ENCODE results near the gene SH3RF2.
"Not testable (repeated sequence)": the region's sequence is repeated elsewhere in the genome, so short reads cannot be mapped to it uniquely, and the experiment has no call there.

The SH3RF2 gene

DNA sequence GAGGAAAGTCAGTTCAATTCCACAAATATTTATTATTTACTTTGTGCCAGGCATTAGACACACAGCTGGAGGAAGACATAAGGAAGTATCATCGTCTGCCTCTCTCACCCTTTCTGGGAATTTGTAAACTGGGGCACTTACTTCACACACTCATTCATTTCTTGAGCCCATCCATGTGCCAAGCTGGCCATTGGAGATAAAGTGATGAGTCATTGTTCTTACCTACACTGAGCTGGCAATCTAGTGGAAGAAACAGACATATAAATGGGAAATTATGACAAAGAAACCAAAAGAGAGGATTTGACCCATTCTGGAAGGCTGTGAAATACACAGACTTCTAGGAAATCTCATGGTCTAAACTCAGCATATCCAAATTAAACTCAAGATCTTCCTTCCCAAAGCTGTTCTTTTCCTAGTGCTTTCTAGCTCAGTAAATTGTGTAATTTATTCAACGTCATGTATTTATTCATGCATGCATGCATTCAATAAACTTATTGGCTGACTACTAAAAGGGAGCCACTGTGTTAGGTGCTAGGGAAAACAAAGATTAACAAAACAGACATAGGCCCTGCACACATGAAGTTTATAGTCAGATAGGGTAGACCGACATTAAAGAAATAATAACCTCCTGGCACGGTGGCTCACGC is 65.3 kb downstream of the SH3RF2 start:
- no peak for DNase-seq (ENCODE audit: extremely low read depth in 1 of 2, low read depth in 1 of 2)

DNA sequence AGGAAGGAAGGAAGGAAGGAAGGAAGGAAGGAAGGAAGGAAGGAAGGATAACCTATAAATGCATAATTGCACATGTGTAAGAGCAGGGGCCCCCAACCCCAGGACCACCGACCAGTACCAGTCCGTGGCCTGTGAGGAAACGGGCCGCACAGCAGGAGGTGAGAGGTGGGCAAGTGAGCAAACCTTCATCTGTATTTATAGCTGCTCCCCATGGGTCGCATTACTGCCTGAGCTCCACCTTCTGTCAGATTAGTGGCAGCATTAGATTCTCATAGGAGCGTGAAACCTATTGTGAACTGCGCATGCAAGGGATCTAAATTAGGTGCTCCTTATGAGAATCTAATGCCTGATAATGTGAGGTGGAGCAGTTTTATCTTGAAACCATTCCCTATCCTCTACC is 66.1 kb downstream of the SH3RF2 start:
- no peak for DNase-seq (ENCODE audit: extremely low read depth in 1 of 2, low read depth in 1 of 2)

DNA sequence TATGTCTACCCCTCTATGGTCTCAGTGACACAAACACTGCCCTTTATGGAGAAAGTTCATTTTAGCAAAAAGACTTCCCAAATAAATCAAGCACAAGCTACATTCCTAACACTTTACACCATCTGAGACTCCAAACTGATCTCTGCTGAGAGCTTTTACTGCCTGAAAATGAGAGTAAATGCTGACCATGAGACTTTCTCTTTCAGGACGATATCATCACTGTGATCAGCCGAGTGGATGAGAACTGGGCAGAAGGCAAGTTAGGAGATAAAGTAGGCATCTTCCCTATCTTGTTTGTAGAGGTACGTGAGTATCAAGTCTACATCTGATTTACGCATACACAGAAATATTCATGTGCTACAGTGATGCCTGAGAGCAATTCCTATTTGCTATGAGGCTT is 67.5 kb downstream of the SH3RF2 start:
- no peak for DNase-seq (ENCODE audit: extremely low read depth in 1 of 2, low read depth in 1 of 2)

DNA sequence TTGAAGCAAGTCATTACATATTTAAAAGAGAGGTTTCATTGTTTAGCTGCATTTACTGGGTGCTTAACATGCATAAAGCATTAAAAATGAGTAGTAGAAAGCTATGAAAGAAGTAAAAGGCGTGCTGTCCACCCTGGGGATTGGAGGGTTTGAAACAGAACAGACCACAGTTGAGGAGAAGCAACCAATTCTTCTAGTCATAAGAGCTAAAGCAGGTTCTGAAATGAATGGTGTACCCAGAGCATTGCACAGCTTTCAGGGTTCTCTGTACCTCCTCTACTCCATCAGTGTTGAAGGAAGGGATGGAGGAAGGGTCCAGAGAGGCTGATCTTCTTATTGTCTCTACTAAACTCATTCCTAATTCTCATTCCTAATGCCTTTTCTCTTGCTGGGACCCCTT is 68.9 kb downstream of the SH3RF2 start:
- DNase-seq (ENCODE audit: extremely low read depth in 1 of 2, low read depth in 1 of 2) = no peak

DNA sequence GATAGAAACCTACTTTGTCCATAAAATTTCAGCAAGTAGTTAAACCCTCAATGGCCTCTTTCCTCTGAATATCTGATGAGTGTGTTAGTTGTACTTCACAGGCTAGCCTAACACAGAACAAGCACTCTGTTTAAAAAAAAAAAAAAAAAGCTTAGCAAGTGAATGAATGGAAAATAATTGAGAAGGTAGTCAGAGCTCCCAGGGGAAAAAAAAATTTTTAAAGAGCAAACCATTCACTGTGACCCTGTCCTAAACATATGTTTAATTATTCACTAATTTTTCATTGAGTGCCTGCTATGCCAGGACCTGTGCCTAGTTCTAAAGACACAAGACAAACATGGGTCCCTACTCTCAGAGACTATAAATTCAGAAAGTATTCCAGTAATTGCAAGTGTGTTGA is 69.3 kb downstream of the SH3RF2 start:
- DNase-seq (ENCODE audit: extremely low read depth in 1 of 2, low read depth in 1 of 2) = no peak

DNA sequence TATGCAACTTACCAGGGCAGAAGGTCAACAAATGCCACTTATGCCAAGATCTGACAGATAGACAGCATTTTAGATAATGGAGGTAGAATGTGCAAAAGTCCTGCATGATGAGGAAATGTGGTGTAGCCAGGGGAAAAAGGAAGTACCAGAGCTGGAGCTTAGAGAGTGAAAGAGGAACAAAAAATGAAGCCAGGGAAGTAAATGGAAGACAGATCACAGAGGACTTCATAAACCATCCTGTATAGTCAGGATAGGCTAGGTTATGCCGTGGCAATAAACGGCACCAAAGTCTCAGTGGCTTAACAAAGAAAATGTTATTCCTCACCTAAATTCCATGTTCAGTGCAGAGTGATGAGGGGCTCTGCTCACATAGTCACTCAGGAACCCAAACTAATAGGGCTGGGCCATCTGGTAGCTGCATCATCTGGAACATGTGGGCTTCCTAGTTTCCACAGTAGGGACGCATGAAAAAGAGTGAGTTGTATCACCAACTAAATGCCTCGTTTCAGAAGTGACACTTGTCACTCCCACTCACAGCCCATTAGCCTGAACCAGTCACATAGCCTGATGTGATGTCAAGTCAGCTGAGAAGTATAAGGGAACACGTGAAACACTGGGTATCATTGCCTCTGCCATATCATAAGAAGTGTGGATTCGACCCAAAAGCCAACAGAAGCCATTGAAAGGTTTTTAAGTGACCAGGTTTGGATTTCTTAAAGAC is 70.3 kb downstream of the SH3RF2 start:
- DNase-seq (ENCODE audit: extremely low read depth in 1 of 2, low read depth in 1 of 2) = no peak

DNA sequence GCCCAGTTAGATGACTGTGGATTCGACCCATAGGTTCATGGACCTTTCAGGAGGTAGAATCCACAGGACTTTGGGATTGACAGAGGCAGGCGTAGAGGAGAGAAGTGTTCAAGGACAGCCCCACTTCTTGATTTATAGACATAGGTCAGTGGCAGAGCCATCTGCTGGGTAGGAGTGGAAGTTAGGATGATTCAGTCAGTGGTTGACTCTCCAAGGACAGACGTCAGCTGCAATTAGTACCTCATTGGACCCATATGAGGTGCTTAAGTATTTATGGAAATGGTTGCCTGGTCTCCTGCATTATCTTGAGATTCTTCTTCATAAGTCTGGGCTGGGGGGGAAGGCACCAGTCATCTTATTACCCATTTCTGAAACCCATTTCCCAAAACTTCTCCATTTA is 70.9 kb downstream of the SH3RF2 start:
- no peak for DNase-seq (ENCODE audit: extremely low read depth in 1 of 2, low read depth in 1 of 2)

DNA sequence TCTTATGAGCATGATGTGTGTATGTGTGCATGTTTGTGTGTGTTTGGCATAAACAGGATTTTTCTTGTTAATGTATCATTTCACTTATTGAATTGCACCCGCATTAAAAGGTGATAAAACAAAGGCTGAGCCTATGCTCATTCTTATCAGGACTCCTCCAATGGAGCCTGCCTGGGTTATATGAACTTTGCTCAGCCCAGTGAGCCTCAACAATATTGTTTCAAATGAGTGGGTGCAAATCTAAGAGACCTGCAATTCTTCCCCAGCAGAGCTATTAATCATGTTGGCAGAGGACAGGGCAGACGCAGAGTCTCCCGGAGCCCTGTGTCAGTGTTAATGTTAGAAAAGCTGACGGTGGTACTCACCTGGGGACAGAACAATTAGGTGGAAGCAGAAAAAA is 71.6 kb downstream of the SH3RF2 start:
- DNase-seq (ENCODE audit: extremely low read depth in 1 of 2, low read depth in 1 of 2) = no peak

DNA sequence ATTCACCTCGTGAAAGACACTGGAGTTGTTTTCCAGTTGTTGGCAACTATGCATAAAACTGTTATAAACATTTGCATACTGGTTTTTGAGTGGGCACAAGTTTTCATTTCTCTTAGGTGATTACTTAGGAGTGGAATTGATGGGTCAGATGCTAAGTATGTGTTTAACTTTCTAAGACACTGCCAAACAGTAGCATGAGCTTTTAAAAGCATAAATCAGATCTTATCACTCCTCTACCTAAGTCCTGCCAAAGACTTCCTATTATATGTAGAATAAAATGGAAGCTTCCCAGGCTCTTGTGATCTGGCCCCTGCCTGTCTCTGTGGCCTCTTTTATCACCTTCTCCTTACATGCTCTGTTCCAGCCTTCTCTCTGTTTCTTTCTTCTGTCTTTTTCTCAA is 72.6 kb downstream of the SH3RF2 start:
- DNase-seq (ENCODE audit: extremely low read depth in 1 of 2, low read depth in 1 of 2) = no peak

DNA sequence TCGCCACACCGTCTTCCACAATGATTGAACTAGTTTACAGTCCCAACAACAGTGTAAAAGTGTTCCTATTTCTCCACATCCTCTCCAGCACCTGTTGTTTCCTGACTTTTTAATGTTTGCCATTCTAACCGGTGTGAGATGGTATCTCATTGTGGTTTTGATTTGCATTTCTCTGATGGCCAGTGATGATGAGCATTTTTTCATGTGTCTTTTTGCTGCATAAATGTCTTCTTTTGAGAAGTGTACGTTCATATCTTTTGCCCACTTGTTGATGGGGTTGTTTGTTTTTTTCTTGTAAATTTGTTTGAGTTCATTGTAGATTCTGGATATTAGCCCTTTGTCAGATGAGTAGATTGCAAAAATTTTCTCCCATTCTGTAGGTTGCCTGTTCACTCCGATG is 74.1 kb downstream of the SH3RF2 start:
- not testable (repeated sequence) for DNase-seq (ENCODE audit: extremely low read depth in 1 of 2, low read depth in 1 of 2)

DNA sequence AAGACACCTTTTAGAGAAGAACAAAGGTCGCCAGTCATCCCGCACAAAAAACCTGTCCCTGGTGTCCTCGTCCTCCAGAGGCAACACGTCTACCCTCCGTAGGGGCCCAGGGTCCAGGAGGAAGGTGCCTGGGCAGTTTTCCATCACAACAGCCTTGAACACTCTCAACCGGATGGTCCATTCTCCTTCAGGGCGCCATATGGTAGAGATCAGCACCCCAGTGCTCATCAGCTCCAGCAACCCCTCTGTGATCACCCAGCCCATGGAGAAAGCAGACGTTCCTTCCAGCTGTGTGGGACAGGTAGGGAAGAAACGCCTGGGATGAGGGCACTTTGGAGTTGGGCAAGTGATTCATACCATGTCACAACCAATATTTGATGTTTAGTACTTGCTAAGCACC is 77.4 kb downstream of the SH3RF2 start:
- DNase-seq (ENCODE audit: extremely low read depth in 1 of 2, low read depth in 1 of 2) = no peak

DNA sequence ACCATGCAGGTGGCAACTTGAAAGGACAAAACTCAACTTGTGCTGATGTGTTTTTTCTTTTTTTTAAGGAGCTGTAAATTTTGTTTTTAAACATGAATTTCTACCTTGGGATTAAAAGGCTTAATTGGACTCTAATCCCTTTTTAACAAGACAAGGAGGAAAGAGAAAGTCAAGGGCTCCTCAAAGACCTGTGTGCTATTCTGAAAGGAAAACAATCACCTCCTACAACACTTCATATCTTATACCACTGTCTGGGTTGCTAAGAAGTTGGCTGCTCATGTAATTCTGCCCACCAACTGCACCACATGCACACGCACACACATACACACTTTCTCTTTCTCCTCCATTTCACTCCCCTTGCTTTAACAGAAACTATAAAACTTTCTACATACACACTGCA is 78.6 kb downstream of the SH3RF2 start:
- DNase-seq (ENCODE audit: extremely low read depth in 1 of 2, low read depth in 1 of 2) = no peak

DNA sequence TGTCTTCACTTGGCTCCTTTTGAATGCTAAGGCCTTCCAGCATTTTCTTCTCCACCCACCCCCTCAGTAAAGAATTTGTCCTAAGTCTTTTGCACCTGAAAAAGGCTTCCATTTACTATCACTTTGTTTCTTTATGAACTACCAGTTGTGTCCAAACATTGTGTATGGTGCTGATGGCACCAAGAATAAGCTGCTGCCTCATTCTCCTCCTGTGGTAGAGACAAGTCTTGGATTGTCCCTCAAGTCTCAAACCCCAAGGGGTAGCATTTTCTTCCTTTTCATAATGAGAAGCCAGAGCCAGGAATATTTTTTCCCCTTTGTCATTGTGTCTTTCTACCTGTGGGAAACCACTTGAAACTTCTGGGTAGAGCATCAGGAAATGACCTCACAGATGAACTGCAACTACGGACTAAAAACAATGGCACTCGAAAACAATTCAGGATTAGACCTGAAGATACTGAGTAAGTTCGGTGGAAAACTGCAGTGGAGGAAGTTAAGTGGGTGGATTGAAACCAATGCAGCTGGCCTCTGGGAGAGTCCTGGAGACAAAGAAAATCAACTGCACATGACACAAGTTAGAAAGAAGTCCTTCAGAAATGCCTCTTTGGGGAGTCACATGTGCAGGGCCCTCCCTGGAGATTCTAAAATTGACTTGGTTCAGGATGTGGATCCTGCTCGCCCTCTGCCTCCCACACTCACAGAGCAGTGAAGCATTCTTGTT is 80.5 kb downstream of the SH3RF2 start:
- DNase-seq (ENCODE audit: extremely low read depth in 1 of 2, low read depth in 1 of 2) = no peak

DNA sequence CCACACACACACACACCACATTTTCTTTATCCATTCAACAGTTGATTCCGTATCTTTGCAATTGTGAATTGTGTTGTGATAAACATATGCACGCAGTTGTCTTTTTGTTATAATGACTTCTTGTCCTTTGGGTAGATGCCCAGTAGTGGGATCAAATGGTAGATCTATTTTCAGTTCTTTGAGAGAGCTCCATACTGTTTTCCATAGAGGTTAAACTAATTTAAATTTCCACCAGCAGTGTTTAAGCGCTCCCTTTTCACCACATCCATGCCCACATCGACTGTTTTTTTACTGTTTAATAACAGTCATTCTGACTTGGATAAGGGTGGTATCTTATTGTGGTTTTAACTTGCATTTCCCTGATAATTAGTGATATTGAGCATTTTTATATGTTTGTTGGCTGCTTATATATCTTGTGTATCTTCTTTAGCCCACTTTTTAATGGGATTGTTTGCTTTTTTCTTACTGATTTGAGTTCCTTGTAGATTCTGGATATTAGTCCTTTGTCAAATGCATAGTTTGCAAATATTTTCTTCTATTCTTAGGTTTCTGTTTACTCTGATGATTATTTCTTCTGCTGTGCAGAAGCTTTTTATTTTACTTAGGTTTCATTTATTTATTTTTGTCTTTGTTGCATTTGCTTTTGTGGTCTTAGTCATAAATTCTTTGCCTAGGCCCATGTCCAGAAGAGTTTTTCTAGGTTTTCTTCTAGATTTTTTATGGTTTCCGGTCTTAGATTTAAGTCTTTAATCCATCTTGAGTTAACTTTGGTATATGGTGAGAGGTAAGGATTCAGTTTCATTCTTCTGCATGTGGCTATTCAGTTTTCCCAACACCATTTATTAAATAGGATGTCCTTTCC is 82.4 kb downstream of the SH3RF2 start:
- DNase-seq (ENCODE audit: extremely low read depth in 1 of 2, low read depth in 1 of 2) = no peak

DNA sequence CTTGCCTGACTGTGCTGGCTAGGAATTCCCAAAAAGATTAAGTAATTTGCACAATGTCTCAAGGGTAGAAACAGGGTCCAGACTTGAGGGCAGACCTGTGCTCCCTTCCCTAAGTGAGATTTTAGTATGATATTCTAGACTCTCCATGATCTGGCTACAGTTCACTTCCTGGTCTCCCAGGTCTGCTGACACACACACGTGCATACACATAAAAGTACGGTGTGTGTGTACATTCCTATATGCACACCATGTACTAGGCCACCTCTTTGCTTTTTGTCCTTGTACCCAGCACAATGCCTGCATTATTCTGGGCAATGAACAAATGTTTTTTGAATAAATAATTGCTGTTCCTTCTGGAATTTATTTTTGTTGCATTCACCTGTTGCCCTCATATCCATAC is 83.7 kb downstream of the SH3RF2 start:
- no peak for DNase-seq (ENCODE audit: extremely low read depth in 1 of 2, low read depth in 1 of 2)

DNA sequence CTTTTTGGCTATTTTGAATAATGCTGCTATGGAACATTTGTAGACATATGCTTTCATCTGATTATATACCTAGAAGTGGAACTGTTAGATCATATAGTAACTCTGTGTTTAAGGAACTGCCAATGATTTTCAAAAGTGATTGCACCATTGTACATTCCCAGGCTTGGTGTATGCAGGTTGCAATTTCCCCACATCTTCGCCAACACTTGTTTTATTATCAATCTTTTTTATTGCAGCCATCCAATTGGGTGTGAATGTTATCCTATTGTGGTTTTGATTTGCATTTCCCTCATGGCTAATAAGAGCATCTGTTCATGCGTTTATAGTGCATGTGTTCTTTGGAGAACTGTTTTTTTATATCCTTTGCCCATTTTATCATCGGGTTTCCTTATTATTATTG is 87.7 kb downstream of the SH3RF2 start:
- DNase-seq (ENCODE audit: extremely low read depth in 1 of 2, low read depth in 1 of 2) = no peak

DNA sequence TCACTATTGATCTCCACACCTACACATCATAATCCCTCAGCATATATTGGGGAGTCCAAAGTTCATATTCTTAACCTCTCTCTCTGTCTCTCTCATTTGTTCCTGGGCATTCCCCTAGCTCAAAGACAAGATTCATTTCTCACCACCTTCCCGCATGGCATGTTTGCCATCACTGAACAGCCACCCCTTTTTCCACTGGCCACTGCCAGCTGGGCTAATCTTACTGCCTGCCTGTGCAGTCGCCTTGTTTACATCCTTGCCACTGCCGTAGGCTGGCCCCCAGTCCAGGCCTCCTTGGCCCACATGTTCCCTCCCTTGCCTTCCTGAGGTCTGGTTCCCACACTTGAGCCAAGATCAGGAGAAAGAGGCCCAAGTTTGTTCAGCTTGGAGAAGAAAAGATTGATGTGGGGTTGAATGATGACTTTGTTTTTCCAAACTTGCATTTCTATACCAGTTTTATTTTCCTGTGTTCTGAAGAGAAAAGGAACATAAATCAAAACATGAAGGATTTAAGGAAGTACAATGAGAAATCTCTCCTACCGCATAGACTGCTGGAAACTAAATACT is 88.8 kb downstream of the SH3RF2 start:
- no peak for DNase-seq (ENCODE audit: extremely low read depth in 1 of 2, low read depth in 1 of 2)

DNA sequence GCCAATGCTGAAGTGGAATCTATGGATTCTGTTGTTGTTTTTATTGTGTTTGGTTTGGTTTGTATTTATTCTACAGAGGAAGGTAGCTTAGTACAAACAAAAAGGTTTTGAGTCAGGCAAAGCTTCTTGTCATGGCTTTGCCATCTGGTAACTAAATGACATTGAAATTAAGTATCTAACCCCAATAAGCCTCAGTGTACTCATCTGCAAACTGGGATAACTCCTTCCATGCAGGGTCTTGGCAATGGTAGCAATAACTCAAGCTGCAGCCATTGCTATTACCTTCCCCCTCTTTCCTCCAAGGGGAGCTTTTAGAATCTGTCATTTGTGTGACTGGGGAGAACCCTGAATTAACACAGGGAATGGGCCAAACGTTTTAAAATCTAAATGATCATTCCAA is 89.3 kb downstream of the SH3RF2 start:
- no peak for DNase-seq (ENCODE audit: extremely low read depth in 1 of 2, low read depth in 1 of 2)

DNA sequence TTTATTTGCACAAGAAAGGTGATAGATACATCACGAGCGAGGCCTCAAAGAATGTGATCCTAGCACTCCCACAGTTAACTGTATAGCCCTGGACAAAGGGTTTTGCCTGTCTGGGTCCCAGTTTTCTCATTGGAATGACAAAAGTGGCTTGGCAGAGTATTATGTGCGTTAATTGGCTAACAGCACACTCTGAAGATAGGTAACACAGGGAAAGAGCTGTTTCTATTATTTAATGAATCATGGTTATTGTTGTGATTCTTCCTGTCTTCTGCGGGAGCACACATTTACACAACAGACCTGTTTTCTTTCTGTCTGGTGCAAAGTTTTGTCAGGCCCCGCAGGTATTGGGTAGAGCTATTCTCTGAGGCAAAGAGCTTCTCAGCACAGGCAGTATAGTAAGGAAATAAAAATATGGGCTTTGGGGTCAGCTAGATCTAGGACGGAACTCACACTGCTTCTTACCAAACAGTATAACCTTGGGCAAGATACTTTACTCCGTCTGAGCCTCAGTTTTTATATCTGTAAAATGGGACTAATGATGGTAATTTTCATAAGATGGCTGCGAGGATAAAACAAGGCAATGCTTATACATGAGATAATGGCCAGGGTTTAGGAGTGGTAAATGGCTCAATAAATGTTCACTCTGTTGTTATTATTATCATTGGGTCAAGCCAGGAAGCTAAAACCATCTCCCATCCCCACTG is 90.1 kb downstream of the SH3RF2 start:
- no peak for DNase-seq (ENCODE audit: extremely low read depth in 1 of 2, low read depth in 1 of 2)

DNA sequence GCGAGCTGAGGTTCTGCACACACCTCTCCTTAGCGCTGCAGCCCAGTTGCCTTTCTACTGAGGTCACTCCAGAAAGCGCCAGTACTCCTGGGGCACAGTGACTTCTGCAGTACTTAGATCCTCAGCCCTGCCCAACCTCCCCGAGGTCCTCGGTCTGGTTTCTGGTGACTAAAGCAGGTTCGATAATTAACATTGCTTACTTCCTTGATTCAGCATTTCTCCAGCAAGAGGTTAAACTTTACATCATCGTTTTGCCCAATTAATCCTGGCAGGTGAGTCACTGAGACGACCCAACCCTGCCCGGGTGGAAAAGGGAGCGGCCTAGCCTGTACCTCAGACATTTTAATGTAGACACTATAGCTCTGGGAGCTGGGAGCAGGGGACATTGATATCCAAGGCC is 91.4 kb downstream of the SH3RF2 start:
- DNase-seq (ENCODE audit: extremely low read depth in 1 of 2, low read depth in 1 of 2) = no peak

Measured in activated CD8-positive, alpha-beta memory T cell treated with anti-CD3 and anti-CD28 coated beads for 1 hour (primary cell).